Spleen (tissue), 7 donors: Measurements from ENCODE around the gene PCDHGB5.

Source experiments
- POLR2A ChIP-seq, 3 donors: fragments of 450-650 bp; IDR thresholded peaks; one replicate each; pipeline ENCODE4 v1.5.1; 2017; ENCODE audit warnings: antibody characterized with exemption in 3 of 3, mild to moderate bottlenecking in 1 of 3
- TF ChIP-seq, protein P1 (sequence below), 11 experiments: fragments of 200-600 bp in 7 of 11; fragments of 450-650 bp in 4 of 11; sonication (generic) in 4 of 11; IDR thresholded peaks in 8 of 11; conservative IDR thresholded peaks in 3 of 11; 1 replicate in 7 of 11; 2 replicates in 4 of 11; pipeline versions ENCODE4 v1.4.0 to v1.8.0; 2016 to 2021; ENCODE audit warnings: antibody characterized with exemption in 11 of 11, inconsistent platforms in 4 of 11, mild to moderate bottlenecking in 1 of 11
- donor health status: DM: no; HTN: no; CAD: no; lungs with moderate emphysema.
- donor health status: DM: no; HTN: no; CAD: no.
- donor health status: DM: no; HTN: no; CAD: no.

DNA sequence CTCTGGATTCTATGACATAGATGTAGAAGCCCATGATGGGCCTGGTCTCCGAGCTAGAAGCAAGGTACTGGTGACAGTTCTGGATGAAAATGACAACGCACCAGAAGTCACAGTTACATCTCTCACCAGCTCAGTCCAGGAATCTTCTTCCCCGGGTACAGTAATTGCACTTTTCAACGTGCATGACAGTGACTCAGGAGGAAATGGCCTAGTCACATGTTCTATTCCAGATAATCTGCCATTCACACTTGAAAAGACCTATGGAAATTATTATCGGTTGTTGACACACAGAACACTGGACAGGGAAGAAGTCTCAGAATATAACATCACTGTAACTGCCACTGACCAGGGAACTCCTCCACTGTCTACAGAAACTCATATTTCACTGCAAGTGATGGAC, 41.6 kb upstream of the PCDHGB5 start:
- no peak for TF ChIP-seq POLR2A (IDR thresholded peaks at IDR 0.05)
- TF ChIP-seq, protein P1, sequence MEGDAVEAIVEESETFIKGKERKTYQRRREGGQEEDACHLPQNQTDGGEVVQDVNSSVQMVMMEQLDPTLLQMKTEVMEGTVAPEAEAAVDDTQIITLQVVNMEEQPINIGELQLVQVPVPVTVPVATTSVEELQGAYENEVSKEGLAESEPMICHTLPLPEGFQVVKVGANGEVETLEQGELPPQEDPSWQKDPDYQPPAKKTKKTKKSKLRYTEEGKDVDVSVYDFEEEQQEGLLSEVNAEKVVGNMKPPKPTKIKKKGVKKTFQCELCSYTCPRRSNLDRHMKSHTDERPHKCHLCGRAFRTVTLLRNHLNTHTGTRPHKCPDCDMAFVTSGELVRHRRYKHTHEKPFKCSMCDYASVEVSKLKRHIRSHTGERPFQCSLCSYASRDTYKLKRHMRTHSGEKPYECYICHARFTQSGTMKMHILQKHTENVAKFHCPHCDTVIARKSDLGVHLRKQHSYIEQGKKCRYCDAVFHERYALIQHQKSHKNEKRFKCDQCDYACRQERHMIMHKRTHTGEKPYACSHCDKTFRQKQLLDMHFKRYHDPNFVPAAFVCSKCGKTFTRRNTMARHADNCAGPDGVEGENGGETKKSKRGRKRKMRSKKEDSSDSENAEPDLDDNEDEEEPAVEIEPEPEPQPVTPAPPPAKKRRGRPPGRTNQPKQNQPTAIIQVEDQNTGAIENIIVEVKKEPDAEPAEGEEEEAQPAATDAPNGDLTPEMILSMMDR (IDR thresholded peaks at IDR 0.05 in 8 of 11, conservative IDR thresholded peaks at IDR 0.05 in 3 of 11), result no peak
